GM23248 (cell line): ENCODE measurements around the gene SHROOM3.

Source experiments
- EZH2 ChIP-seq: fragments of 200-600 bp; sonication (generic); IDR thresholded peaks from 2 replicates; pipeline ENCODE4 v1.6.1; 2018; ENCODE audit warnings: antibody characterized with exemption, mild to moderate bottlenecking; ENCODE audit not compliant: insufficient read depth, poor library complexity, severe bottlenecking
- EZH2phosphoT487 ChIP-seq: fragments of 200-600 bp; sonication (generic); IDR thresholded peaks from 2 replicates; pipeline ENCODE4 v1.6.1; 2018; ENCODE audit warnings: antibody characterized with exemption, moderate library complexity, mild to moderate bottlenecking, low read depth; ENCODE audit not compliant: insufficient read depth

GRCh38 chr4:76757418-76757939, 322.4 kb downstream of the SHROOM3 start:
- no peak for TF ChIP-seq EZH2phosphoT487
- no peak for TF ChIP-seq EZH2
